ENCODE data around the gene IMMP2L. TPM values are rescaled to one million over a fixed set of nuclear protein-coding genes. Genes with fewer than 3 reads are reported as not detected.

Gene IMMP2L
- polyA plus RNA-seq, 1 donor (not counting 4 experiments of a cell fraction or from before 2014, with no cell fraction given) = 14.1 TPM

DNA sequence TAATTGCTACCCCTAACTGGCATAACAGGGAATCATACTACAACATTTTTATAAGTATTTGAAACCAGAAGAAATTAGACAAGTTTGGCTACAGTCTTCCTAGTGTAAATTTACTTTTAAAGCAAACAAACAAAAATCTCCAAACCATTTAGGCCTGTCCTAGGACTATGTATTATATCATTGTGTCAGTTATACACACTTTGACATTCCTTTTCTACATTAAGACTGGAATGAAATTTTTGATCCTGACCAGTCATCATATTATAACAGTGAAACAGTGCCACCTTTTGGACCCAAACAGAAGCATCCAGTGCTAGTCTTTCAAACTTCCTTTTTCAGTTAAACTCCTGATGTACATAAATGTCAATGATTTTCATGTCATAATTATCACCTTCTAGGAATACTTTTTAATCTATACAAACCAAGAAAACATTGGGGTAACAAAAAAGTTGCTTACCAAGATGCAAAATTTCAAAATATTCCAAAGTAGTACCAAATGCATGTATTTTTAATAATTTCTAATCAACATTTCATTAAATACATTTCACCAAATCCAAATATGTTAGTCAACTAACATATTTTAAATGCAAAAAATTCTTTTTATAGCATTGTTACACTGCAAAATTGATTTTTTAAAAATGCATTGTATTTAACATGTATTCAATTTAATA lies 75.7 kb downstream of the IMMP2L start:
- no peak overlapping the region for H3K27ac ChIP-seq (ENCODE audit: control insufficient read depth, insufficient read depth, low read length)
- dilution Hi-C loops (cut with MboI; ENCODE audit: extremely low pct_ligation_motif_present, low sequenced_read_pairs) = no loop called here

GRCh38 chr7:111485701-111486380 lies 76.5 kb downstream of the IMMP2L start:
- Histone ChIP-seq H3K27ac (ENCODE audit: control insufficient read depth, insufficient read depth, low read length) (no peak overlapping the region), H3K4me3 (ENCODE audit: control insufficient read depth in 2 of 3, extremely low read depth in 1 of 3, insufficient read depth in 2 of 3, low read depth in 1 of 3, low read length in 3 of 3) (no peak overlapping the region), H3K79me2 (ENCODE audit: control insufficient read depth, insufficient read depth, low read length) (no peaks in the 10 kb centered on the region), H2AFZ (ENCODE audit: control insufficient read depth, low read length) (no peak overlapping the region), H3K9ac (ENCODE audit: control insufficient read depth, extremely low read depth, insufficient read depth, low read length) (no peak overlapping the region), H3K36me3 (ENCODE audit: control insufficient read depth in 2 of 2, extremely low read depth in 1 of 2, insufficient read depth in 2 of 2, low read length in 2 of 2) (no peaks in the 10 kb centered on the region), H4K20me1 (ENCODE audit: control insufficient read depth, extremely low read depth, insufficient read depth, low read length) (no peaks in the 10 kb centered on the region), H3K27me3 (ENCODE audit: control insufficient read depth, extremely low read depth, insufficient read depth, low read length) (no peaks in the 10 kb centered on the region), H3K9me1 (ENCODE audit: control insufficient read depth, extremely low read depth, insufficient read depth, low read length) (no peaks in the 10 kb centered on the region), H3K9me3 (ENCODE audit: control insufficient read depth, low read depth, low read length) (no peaks in the 10 kb centered on the region), H3K4me1 (ENCODE audit: control insufficient read depth, extremely low read depth, insufficient read depth, low read length) (no peaks in the 10 kb centered on the region), H3K4me2 (ENCODE audit: control insufficient read depth, extremely low read depth, insufficient read depth, low read depth, low read length) (no peak overlapping the region)
- no peak for TF ChIP-seq EZH2 (IDR thresholded peaks at IDR 0.05; ENCODE audit: low read length)
- no peak for TF ChIP-seq CTCF (optimal IDR thresholded peaks at IDR 0.05 in 1 of 3, IDR thresholded peaks at IDR 0.05 in 1 of 3, conservative IDR thresholded peaks at IDR 0.05 in 1 of 3; ENCODE audit: extremely low read depth in 1 of 3, insufficient read depth in 2 of 3, low read length in 3 of 3)
- FAIRE-seq = no peak
- DNase-seq (ENCODE audit: low read depth, low spot score) = no peak
- dilution Hi-C loops (cut with MboI; ENCODE audit: extremely low pct_ligation_motif_present, low sequenced_read_pairs) = no loop called here

More for the DNA sequence above, 75.7 kb downstream of the IMMP2L start:
- Histone ChIP-seq H3K79me2 (ENCODE audit: control insufficient read depth, insufficient read depth, low read length) (no peaks in the 10 kb centered on the region), H3K4me2 (ENCODE audit: control insufficient read depth, extremely low read depth, insufficient read depth, low read depth, low read length) (no peak overlapping the region), H2AFZ (ENCODE audit: control insufficient read depth, low read length) (no peak overlapping the region), H3K4me3 (ENCODE audit: control insufficient read depth in 2 of 3, extremely low read depth in 1 of 3, insufficient read depth in 2 of 3, low read depth in 1 of 3, low read length in 3 of 3) (no peak overlapping the region), H3K9me3 (ENCODE audit: control insufficient read depth, low read depth, low read length) (no peaks in the 10 kb centered on the region), H3K27me3 (ENCODE audit: control insufficient read depth, extremely low read depth, insufficient read depth, low read length) (no peaks in the 10 kb centered on the region), H3K9ac (ENCODE audit: control insufficient read depth, extremely low read depth, insufficient read depth, low read length) (no peak overlapping the region), H3K9me1 (ENCODE audit: control insufficient read depth, extremely low read depth, insufficient read depth, low read length) (no peaks in the 10 kb centered on the region), H3K4me1 (ENCODE audit: control insufficient read depth, extremely low read depth, insufficient read depth, low read length) (no peaks in the 10 kb centered on the region), H4K20me1 (ENCODE audit: control insufficient read depth, extremely low read depth, insufficient read depth, low read length) (no peaks in the 10 kb centered on the region), H3K36me3 (ENCODE audit: control insufficient read depth in 2 of 2, extremely low read depth in 1 of 2, insufficient read depth in 2 of 2, low read length in 2 of 2) (no peaks in the 10 kb centered on the region)
- TF ChIP-seq EZH2 (IDR thresholded peaks at IDR 0.05; ENCODE audit: low read length) = no peak
- TF ChIP-seq CTCF (optimal IDR thresholded peaks at IDR 0.05 in 1 of 3, IDR thresholded peaks at IDR 0.05 in 1 of 3, conservative IDR thresholded peaks at IDR 0.05 in 1 of 3; ENCODE audit: extremely low read depth in 1 of 3, insufficient read depth in 2 of 3, low read length in 3 of 3) = peak in 2 of 3 experiments; percentile 47 to 55
- FAIRE-seq (peak; percentile 65), DNase-seq (ENCODE audit: low read depth, low spot score) (no peak)

Measured in keratinocyte (primary cell).